Mammary epithelial cell (primary cell): Measurements from ENCODE around the gene DTX3.

Source experiments
- EZH2 ChIP-seq: IDR thresholded peaks from 2 replicates; pipeline ENCODE4 v1.6.1; 2012; ENCODE audit warnings: low read length, inconsistent platforms, borderline replicate concordance
- TF ChIP-seq, protein P1 (sequence below), 2 donors: IDR thresholded peaks in 1 of 2; conservative IDR thresholded peaks in 1 of 2; 2 replicates each; pipeline ENCODE4 v1.5.1; 2011 to 2012; ENCODE audit warnings: inconsistent platforms in 2 of 2, low read length in 2 of 2, mild to moderate bottlenecking in 2 of 2, control low read depth in 1 of 2, low read depth in 1 of 2; ENCODE audit not compliant: insufficient read depth in 1 of 2; ENCODE audit errors: extremely low read depth in 1 of 2

DNA sequence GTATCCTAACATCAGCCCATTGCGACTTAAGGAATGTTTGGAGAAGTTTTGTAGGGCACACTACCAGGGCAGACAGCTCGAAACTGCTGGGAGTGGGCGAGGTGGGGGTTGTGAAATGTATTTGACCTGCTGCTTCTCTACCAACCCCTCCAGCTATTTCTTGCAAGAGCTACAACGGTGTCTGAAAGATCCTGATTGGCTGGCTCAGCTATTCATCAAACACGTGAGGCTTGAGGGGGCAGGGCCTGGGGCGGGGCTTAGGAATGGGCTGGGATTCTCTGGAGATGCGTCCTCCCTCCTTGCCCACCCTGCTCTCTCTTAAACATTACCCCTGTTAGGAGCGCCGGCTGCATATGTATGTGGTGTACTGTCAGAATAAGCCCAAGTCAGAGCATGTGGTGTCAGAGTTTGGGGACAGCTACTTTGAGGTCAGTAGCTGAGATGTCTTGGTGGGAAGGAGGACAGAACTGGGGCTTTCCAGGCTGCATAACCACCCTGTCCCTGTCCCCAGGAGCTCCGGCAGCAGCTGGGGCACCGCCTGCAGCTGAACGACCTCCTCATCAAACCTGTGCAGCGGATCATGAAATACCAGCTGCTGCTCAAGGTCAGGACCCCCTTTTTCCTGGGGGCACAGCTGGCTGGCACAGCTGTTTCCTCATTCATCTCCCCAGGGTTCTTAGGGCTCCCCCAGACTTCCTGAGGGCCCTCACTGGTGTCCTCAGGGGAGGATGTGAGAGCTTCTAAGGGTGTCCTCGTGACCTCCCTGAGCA, 9.7 kb downstream of the DTX3 start:
- TF ChIP-seq, protein P1, sequence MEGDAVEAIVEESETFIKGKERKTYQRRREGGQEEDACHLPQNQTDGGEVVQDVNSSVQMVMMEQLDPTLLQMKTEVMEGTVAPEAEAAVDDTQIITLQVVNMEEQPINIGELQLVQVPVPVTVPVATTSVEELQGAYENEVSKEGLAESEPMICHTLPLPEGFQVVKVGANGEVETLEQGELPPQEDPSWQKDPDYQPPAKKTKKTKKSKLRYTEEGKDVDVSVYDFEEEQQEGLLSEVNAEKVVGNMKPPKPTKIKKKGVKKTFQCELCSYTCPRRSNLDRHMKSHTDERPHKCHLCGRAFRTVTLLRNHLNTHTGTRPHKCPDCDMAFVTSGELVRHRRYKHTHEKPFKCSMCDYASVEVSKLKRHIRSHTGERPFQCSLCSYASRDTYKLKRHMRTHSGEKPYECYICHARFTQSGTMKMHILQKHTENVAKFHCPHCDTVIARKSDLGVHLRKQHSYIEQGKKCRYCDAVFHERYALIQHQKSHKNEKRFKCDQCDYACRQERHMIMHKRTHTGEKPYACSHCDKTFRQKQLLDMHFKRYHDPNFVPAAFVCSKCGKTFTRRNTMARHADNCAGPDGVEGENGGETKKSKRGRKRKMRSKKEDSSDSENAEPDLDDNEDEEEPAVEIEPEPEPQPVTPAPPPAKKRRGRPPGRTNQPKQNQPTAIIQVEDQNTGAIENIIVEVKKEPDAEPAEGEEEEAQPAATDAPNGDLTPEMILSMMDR (conservative IDR thresholded peaks at IDR 0.05 in 1 of 2, IDR thresholded peaks at IDR 0.05 in 1 of 2; ENCODE audit: extremely low read depth in 1 of 2, insufficient read depth in 1 of 2, low read depth in 1 of 2, low read length in 2 of 2): no peak
- TF ChIP-seq EZH2: no peak
